SK-N-SH treated with all-trans-retinoic acid at 6 μM for 48 hours (cell line): ENCODE data around the gene TTC39C.

ENCODE experiments used
- CREB5 ChIP-seq: fragments of 250-450 bp; sonication (Bioruptor Pico); IDR thresholded peaks from 2 replicates; pipeline ENCODE4 v1.5.1; 2020; ENCODE audit warnings: low read depth, mild to moderate bottlenecking, moderate library complexity
- CSDC2 ChIP-seq: fragments of 250-450 bp; sonication (Bioruptor Pico); IDR thresholded peaks from 2 replicates; pipeline ENCODE4 v1.5.0; 2020; ENCODE audit warnings: mild to moderate bottlenecking, moderate library complexity
- POU6F1 ChIP-seq: fragments of 250-450 bp; sonication (Bioruptor Pico); IDR thresholded peaks from 2 replicates; pipeline ENCODE4 v1.8.0; 2021; ENCODE audit warnings: low read depth, mild to moderate bottlenecking, moderate library complexity, borderline replicate concordance
- RARB ChIP-seq: fragments of 250-450 bp; sonication (Bioruptor Pico); IDR thresholded peaks from 2 replicates; pipeline ENCODE4 v1.8.0; 2021; ENCODE audit warnings: mild to moderate bottlenecking, moderate library complexity
- SNAI2 ChIP-seq: fragments of 250-450 bp; sonication (Bioruptor Pico); IDR thresholded peaks from 2 replicates; pipeline ENCODE4 v1.5.0; 2020; ENCODE audit warnings: mild to moderate bottlenecking, moderate library complexity
- ZC3H10 ChIP-seq: fragments of 250-450 bp; sonication (Bioruptor Pico); IDR thresholded peaks from 2 replicates; pipeline ENCODE4 v1.5.1; 2021; ENCODE audit warnings: mild to moderate bottlenecking, moderate library complexity
- ZNF70 ChIP-seq: fragments of 450-650 bp; formaldehyde crosslinking; IDR thresholded peaks from 2 replicates; pipeline ENCODE4 v1.5.0; 2020; ENCODE audit warnings: mild to moderate bottlenecking, moderate library complexity
- TF ChIP-seq, protein P1 (sequence below): fragments of 250-450 bp; sonication (Bioruptor Pico); IDR thresholded peaks from 2 replicates; pipeline ENCODE4 v1.8.0; 2020; ENCODE audit warnings: mild to moderate bottlenecking, moderate library complexity, borderline replicate concordance

DNA sequence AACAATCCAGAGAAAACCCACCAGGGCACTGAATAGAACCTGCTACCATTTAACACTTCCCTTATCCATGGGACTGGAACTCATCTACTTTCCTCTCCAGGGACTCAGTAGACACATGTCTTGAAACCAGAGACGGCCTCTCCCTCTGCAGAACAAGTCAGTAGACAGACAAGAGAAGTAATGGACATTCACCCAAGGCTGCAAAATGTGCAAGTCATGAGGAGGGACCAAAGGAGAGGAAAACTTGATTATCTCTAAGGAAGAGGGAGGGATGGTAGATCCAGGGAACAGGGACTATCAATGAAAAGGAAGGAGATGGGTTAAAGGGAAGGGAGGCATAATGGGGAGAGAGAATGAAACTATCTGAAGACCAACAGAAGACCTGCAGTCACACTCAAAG lies 5.3 kb upstream of the TTC39C start:
- TF ChIP-seq SNAI2 (no peak), CREB5 (no peak), RARB (no peak), ZC3H10 (CRISPR knock-in tag) (no peak), ZNF70 (no peak), CSDC2 (CRISPR knock-in tag) (no peak), POU6F1 (CRISPR knock-in tag) (no peak)
- TF ChIP-seq, protein P1, sequence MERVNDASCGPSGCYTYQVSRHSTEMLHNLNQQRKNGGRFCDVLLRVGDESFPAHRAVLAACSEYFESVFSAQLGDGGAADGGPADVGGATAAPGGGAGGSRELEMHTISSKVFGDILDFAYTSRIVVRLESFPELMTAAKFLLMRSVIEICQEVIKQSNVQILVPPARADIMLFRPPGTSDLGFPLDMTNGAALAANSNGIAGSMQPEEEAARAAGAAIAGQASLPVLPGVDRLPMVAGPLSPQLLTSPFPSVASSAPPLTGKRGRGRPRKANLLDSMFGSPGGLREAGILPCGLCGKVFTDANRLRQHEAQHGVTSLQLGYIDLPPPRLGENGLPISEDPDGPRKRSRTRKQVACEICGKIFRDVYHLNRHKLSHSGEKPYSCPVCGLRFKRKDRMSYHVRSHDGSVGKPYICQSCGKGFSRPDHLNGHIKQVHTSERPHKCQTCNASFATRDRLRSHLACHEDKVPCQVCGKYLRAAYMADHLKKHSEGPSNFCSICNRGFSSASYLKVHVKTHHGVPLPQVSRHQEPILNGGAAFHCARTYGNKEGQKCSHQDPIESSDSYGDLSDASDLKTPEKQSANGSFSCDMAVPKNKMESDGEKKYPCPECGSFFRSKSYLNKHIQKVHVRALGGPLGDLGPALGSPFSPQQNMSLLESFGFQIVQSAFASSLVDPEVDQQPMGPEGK, result no peak
